ENCODE data around the gene PDE4B. TPM values are rescaled to one million over a fixed set of nuclear protein-coding genes. Genes with fewer than 3 reads are reported as not detected.
A peak's percentile ranks its signal among the peaks of the same experiment; 100 is the strongest.

The PDE4B gene
- total RNA-seq, 2 donors from 2014 or later = 1.6 to 12.2 TPM

DNA sequence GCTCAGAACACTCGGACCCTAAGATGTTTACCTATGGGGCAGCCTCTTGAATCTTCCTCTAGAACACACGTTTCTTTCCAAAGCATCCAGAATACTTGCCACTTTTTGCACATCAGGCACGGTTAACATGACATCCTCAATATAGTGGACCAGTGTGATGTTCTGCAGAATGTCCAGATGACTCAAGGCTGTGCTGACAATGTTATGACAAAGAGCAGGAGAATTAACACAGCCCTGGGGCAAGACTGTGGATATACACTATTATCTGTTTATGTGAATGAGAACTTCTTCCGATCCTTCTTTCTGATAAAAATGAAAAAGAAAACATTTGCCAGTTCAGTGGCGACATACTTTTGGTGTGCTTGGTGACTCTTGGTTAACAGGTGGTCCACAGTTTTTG, 154.3 kb downstream of the PDE4B start:
- no peak for TF ChIP-seq POLR2A (IDR thresholded peaks at IDR 0.05)
- TF ChIP-seq, protein P1, sequence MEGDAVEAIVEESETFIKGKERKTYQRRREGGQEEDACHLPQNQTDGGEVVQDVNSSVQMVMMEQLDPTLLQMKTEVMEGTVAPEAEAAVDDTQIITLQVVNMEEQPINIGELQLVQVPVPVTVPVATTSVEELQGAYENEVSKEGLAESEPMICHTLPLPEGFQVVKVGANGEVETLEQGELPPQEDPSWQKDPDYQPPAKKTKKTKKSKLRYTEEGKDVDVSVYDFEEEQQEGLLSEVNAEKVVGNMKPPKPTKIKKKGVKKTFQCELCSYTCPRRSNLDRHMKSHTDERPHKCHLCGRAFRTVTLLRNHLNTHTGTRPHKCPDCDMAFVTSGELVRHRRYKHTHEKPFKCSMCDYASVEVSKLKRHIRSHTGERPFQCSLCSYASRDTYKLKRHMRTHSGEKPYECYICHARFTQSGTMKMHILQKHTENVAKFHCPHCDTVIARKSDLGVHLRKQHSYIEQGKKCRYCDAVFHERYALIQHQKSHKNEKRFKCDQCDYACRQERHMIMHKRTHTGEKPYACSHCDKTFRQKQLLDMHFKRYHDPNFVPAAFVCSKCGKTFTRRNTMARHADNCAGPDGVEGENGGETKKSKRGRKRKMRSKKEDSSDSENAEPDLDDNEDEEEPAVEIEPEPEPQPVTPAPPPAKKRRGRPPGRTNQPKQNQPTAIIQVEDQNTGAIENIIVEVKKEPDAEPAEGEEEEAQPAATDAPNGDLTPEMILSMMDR (IDR thresholded peaks at IDR 0.05) = no peak
- H3K27ac ChIP-seq = no peak overlapping the region
- no peaks in the 10 kb centered on the region for H3K4me1 ChIP-seq
- no peak for ATAC-seq
- no peak for DNase-seq
- intact Hi-C loops (cut with DNase I) = no loop called here
- WGBS, 2 donors = 69 to 80% methylated on average over 5 of the region's 5 CpGs
- H3K36me3 ChIP-seq (replicated peaks in 1 of 2; ENCODE audit: insufficient read depth in 1 of 2, low read depth in 2 of 2) = no peaks in the 10 kb centered on the region
- H3K4me3 ChIP-seq = no peak overlapping the region
- H3K9me3 ChIP-seq = no peaks in the 10 kb centered on the region
- no peaks in the 10 kb centered on the region for H3K27me3 ChIP-seq

DNA sequence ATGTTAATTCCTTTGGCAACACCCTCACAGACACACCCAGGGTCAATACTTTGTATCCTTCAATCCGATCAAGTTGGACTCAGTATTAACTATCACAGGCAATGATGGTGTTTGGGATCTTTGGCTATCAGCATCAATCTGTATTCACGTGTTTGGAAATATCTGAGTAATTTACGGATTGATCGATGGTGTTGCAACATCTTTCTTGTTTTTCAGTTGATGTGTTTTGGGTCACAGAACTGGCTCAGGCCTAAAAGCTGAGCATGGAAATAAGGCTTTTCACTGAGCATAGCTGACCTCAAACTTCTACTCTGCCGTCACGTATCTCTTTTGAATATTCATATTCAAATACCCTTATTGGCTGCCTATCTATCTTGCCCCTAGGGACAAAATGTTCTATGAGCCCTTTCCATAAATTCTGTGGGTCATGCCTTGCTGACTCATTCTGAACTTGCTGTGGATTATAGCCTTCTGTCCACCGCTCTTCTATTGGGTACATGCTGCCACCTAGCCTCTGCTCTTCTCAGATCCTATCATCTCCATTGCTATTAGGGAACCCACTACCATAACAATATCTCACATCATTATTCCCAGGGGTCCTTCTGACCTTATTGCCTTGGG, 156.0 kb downstream of the PDE4B start:
- peak in 1 of 4 donors; percentile 8 for DNase-seq
- Histone ChIP-seq H3K36me3 (replicated peaks in 1 of 2; ENCODE audit: insufficient read depth in 1 of 2, low read depth in 2 of 2) (no peaks in the 10 kb centered on the region), H3K4me1 (no peaks in the 10 kb centered on the region), H3K4me3 (no peak overlapping the region), H3K27me3 (no peaks in the 10 kb centered on the region), H3K27ac (no peak overlapping the region), H3K9me3 (no peaks in the 10 kb centered on the region)
- intact Hi-C loops (cut with DNase I) = no loop called here
- ATAC-seq = peak; percentile 52
- TF ChIP-seq, protein P1 (IDR thresholded peaks at IDR 0.05) = no peak
- TF ChIP-seq POLR2A (IDR thresholded peaks at IDR 0.05) = no peak
- 78 to 83% methylated on average over 7 of the region's 7 CpGs for whole genome bisulfite sequencing, 2 donors

DNA sequence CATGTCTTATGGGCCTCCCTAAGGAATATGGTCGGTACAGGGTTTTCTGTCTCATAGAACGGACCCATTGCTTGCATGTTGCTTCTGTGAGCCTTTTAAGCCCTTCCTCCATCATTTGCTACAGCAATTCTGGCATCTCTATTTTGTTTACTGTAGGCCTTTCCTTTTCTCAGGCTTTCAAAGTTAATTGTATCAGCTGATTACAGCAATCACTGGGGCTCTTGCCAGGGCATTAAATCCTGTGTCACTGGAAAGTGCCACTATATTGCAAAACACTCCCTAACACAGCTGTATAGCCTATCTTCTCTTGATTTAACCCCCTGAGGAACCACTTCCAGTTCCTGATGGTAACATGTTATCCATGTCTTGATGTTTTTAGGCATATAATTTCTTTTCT, 156.5 kb downstream of the PDE4B start:
- Histone ChIP-seq H3K36me3 (replicated peaks in 1 of 2; ENCODE audit: insufficient read depth in 1 of 2, low read depth in 2 of 2) (no peaks in the 10 kb centered on the region), H3K9me3 (no peaks in the 10 kb centered on the region), H3K4me3 (no peak overlapping the region), H3K27me3 (no peaks in the 10 kb centered on the region), H3K27ac (no peak overlapping the region), H3K4me1 (no peaks in the 10 kb centered on the region)
- 77 to 78% methylated on average over 2 of the region's 2 CpGs for WGBS, 2 donors
- intact Hi-C loops (cut with DNase I) = no loop called here
- TF ChIP-seq, protein P1 (IDR thresholded peaks at IDR 0.05) = no peak
- no peak for TF ChIP-seq POLR2A (IDR thresholded peaks at IDR 0.05)
- DNase-seq = peak in 1 of 4 donors; percentile 16
- no peak for ATAC-seq

DNA sequence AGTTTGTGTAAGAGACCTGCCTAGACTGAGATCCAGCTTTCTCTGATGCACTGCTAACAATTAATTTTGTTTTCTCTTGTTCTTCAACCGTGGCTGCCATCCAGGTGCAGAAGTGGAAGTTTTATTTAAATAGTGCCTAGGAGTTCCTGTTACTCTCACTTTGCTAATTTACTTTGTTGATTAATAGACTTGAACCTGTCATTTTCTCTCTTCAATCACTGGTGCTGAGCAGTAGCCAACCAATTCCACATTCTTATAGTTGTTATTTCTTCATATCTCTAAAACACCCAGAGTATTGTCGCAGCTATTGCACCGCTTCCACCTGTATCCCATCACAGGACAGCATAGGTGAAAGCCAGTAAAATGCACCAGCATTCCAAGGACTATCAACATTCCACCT, 157.2 kb downstream of the PDE4B start:
- WGBS, 2 donors = 46 to 52% methylated on average over 3 of the region's 3 CpGs
- Histone ChIP-seq H3K9me3 (no peaks in the 10 kb centered on the region), H3K4me3 (no peak overlapping the region), H3K4me1 (no peaks in the 10 kb centered on the region), H3K27me3 (no peaks in the 10 kb centered on the region), H3K36me3 (replicated peaks in 1 of 2; ENCODE audit: insufficient read depth in 1 of 2, low read depth in 2 of 2) (no peaks in the 10 kb centered on the region), H3K27ac (no peak overlapping the region)
- TF ChIP-seq POLR2A (IDR thresholded peaks at IDR 0.05) = no peak
- TF ChIP-seq, protein P1 (IDR thresholded peaks at IDR 0.05) = no peak
- ATAC-seq (no peak), DNase-seq (no peak)
- intact Hi-C loops (cut with DNase I) = no loop called here

DNA sequence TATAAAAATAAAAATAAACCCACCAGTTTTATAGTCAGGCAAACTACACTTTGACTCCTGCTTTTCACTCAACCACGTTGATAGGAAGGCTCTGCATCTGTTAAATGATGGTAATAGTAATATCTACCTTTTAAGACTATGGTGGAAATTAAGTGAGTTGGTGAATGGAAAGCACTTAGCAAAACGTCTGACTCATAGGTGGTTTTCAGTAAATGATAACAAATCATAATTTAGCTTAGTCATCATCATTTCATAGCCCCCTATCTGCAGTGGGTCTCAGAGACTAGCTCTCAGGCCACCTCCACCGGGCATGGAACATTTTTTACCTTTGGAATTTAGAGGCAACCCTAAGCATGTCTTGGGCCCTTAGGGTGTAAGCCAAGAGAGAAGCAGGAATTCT, 160.0 kb downstream of the PDE4B start:
- Histone ChIP-seq H3K4me3 (no peak overlapping the region), H3K27ac (no peak overlapping the region), H3K9me3 (no peaks in the 10 kb centered on the region), H3K36me3 (replicated peaks in 1 of 2; ENCODE audit: insufficient read depth in 1 of 2, low read depth in 2 of 2) (no peaks in the 10 kb centered on the region), H3K27me3 (no peaks in the 10 kb centered on the region), H3K4me1 (no peaks in the 10 kb centered on the region)
- TF ChIP-seq POLR2A (IDR thresholded peaks at IDR 0.05) = no peak
- TF ChIP-seq, protein P1 (IDR thresholded peaks at IDR 0.05) = no peak
- intact Hi-C loops (cut with DNase I) = no loop called here
- WGBS, 2 donors = 54 to 58% methylated on average over 3 of the region's 3 CpGs
- DNase-seq = no peak
- ATAC-seq = no peak

Measured in body of pancreas (tissue), 4 donors.